ENCODE data around the gene MICAL1.
"Not testable (repeated sequence)": the region's sequence is repeated elsewhere in the genome, so short reads cannot be mapped to it uniquely, and the experiment has no call there.

MICAL1 gene

DNA sequence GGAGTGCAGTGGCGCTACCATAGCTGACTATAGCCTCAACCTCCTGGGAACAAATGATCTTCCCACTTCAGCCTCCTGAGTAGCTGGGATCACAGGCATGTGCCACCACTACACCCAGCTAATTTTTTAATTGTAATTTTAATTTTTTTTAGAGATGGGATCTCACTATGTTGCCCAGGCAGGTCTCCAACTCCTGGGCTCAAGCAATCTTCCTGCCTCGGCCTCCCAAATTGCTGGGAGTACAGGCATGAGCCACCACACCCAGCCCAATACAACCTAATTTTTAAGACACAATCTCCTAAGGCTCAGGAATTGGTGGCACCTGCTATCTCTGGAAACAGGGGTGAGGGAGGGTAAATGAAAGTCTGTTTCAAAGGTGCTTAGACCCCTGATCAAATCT, 21.6 kb upstream of the MICAL1 start:
- DNase-seq: no peak

DNA sequence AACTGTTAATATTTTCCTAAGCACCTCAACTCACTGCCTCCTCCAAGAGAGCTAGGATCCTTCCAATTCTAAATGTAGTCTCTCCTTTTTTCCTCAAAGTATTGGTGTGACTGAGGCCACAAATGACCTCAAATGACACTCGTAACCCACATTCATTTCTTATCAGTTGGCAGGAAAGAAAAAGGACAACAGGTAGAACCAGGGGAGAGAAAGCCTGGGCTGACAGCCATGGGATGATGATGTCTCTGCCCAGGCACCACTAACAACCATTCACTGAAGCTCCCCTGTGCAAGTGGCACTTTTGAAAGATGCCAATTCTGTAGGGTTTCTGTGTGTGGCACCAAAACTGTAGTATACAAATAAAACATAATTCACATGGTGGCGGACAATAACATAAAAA, 20.1 kb upstream of the MICAL1 start:
- no peak for DNase-seq

DNA sequence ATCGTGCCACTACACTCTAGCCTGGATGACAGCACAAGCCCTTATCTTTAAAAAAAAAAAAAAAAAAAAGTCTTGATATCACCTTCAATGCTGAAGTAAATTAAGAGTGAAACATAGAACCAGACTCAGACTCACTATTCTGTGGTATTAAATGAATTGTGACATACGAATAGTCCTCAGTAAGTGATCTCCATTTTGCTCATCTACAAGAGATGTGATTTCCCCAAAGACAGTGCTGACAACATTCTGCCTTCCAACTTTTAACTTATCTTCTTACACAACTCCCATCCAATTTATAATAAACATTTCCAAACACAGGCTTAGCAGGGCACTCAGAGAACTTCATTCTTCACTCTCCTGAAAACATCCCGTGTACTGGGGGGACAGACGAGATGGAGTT, 19.4 kb upstream of the MICAL1 start:
- DNase-seq: no peak

DNA sequence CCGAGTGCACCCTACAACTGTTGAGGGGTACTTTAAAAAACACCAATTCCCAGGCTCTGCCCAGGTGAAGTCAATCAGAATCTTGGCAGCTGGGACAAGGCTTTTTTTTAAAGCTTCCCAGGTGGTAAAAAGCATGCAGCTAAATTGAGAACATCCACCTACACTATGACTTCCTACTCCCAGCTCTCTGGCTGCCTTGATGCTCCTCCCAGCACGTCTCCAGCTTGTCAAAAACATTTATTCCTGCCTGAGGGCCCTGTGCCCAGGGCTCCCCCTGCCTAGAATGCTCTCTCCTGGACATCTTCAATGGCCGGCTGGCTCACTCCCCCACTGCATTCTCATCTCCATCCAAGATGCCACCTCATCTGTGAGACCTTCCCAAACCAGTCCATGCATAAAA, 17.5 kb upstream of the MICAL1 start:
- DNase-seq: no peak

DNA sequence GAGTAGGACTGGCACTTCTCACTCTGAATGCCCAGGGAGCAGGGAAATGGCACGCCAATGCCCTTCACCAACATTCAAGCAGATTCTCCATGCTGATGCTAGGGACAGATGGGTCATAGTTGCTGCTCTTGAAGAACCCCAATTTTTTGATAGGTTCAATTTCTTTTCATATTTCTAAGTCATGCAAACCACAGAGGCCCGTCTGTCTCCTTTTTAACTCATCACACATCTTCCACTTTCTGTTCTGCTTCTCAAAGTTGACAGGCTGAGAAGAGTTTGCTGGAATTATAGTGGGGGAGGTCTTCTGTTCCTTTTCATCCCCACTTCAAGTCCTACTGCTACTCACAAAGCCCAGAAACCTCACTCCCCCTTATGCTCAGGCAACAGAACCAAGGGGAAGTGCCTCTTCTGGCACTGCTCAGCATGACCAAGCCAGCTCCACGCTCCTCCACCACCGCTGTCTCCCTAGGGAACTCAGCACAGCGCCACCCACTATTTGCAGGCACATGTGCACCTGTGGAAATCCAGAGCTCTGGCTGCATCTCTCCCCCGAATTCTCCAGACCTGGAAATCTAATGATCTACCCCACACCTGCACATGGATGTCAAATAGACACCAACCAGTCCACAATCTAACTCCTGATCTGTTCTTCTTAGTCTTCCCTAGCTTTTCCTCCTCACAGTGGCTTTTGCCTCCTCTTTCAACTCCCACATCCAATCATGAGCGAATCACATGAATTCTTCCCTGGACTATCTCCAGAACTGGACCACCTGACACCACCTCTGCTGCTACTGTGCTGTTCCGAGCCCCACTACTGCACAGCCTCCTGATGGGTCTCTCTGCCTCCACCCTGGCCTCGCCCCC, 16.8 kb upstream of the MICAL1 start:
- no peak for DNase-seq

DNA sequence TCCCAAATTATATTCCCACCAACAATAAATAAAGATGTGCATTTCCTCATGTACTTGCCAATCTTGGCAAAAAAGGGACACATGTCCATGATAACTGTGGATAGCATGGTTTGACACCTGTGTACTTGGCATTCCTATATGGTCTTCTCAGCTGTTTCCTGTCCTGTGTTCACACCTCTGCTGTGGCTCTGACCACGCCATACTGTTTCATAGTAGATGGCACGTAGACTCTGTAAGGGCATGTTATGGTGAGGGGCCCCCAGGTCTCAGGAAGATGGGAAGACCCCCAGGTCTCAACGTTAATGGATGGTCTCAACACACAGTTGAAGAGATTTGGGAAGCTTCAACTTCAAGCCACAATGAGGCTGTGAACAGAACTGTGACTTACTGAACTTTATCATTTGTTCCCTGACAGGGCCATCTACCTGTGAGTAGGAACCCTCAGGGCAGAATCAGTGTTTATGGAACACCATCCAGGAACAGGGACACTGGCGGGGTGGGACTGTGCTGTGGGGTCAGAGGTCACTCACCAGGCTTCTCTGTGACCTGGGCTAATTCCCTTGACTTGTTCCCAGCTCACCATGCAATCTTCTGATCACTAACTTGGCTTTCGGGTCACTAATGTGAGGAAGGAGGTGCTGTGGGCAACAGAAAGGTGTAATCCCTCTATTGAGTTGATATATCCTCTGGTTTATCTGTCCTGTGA, 15.7 kb upstream of the MICAL1 start:
- no peak for DNase-seq

DNA sequence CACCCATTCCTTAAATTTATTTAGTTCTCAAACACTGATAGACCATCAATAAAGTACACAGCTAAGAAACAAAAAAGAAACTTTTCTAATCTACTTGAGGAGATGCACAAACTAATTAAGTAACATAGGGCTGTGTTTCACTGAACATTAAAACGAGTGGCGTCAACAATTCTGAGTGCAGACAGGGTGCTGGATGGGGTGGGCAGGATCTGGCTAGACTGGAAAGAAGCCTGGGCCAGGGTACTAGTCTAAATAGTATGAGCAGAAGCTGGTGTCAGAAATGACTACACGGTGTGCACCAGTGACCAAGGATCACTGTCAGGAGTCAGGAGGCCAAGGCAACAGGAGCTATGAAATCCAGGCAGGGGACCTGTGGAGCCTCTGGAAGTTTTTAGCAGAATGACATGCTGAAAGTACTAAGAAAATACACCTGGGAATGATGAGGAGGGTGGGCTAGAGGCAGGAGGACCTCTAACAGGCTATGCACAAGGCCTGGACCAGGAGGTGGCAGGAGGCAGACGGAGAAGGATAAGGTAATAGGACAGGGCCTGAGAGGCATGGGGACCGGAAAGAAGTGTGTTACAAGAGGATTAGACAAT, 14.1 kb upstream of the MICAL1 start:
- no peak for DNase-seq

DNA sequence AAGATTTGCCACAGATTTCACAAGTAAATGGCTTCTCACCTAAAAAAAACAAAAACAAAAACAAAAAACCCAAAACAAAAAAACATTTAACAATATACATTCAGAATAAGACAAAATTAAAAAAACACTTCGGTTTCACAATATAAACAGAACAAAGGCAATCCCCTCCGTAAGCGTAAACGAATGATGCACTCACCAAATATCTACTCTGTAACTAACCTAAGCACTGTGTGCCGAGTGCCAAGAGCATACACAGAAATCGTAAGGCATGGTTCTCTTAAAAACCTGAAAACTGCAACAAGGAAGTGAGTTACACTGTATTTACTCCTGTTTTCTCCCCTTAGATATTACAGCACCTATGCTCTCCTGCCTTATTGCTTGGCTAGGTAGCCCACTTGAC, 12.1 kb upstream of the MICAL1 start:
- no peak for DNase-seq

DNA sequence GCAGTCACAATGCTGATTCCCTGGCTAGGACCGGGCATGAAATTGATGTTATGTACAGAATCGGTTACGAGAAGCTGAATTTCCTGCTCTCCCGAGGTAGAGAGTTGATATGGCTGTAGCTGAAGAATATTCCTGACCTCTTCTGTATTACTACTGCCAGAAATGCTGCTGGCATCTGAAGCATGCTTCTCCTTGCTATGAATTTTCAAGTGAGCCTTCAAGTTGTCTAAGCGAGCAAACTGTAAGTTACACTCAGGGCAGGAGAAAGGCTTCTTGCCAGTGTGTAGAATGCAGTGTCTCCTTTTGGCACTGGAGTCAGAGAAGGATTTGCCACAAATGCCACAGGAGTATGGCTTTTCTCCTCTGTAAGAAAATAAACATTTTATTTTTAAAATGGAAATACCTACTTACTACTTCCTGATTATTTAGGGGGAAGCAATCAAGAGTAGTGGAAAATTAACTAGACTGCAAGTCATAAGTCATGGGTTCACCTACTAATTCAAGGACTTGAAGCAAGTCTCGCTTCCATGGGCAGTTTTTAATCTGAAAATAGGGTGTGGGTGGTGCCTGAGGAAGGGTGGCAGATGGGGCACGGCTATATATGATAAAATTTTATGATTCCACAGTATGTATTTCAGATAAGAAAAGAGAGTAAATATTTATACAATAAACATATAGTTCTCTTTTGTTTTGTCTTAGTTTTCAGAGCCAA, 10.8 kb upstream of the MICAL1 start:
- DNase-seq: no peak

DNA sequence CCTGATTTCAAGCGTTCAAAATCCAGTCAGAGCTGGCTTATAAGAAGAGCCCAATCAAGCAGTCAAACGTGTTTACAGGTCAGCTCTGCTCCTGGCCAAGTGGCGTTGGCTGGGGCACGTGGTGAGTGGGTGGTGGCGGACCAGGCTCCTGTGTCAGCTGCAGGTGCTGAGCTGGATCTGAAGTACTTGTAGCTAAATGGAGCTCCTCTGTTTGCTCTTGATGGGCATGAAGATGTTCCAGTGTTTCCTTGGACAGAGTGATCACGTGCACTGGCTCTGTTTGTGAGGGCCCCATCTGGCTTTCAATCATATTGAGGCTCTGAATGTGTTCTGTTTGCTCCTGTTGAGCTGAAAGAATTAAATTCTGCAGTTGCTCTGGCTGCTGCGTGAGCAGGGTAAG, 10.2 kb upstream of the MICAL1 start:
- no peak for DNase-seq

DNA sequence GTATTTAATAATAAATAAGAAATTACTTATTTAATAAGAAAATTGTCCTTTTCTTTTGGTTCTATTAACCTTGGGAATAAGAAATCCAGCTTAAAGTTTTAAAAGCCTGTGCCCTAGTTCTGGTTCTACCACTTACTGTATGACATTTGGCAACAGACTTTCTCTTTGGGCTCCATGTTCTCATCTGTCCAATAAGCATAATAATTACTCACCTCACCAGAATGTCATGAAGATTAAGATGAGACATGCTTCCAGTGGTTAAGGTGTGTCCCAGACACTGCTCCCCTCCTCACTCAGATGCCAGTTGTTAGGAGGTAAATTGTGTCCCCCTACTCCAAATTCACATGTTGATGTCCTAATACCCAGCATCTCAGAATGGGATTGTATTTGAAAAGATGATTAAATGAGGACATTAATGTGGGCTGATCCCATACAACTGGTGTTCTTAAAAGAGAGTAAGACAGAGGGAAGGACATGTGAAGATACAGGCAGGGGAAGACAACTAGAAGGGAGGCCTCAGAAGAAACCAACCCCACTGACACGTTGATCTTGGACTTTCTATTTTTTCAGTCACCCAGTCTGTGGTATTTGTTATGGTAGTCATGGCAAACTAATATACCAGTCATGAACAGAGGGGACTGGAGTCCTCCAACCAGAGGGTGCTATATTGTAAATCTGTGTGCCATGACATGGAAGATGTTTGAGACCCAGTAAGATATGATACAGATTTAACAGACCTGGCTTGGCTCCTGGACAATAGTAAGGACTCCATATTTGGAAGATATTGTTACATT, 6.4 kb upstream of the MICAL1 start:
- no peak for DNase-seq

DNA sequence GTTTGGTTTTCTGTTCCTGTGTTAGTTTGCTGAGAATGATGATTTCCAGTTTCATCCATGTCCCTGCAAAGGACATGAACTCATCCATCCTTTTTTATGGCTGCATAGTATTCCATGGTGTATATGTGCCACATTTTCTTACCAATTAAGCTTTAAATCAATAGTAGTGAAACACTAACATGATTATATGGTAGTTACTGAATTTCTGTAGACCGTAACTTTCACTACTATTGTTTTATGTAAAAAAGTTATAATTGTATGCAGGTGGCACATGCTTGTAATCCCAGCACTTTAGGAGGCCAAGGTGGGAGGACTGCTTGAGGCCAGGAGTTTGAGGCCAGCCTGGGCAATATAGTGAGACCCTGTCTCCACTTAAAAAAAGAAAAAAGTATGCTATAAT, 5.6 kb upstream of the MICAL1 start:
- not testable (repeated sequence) for DNase-seq

DNA sequence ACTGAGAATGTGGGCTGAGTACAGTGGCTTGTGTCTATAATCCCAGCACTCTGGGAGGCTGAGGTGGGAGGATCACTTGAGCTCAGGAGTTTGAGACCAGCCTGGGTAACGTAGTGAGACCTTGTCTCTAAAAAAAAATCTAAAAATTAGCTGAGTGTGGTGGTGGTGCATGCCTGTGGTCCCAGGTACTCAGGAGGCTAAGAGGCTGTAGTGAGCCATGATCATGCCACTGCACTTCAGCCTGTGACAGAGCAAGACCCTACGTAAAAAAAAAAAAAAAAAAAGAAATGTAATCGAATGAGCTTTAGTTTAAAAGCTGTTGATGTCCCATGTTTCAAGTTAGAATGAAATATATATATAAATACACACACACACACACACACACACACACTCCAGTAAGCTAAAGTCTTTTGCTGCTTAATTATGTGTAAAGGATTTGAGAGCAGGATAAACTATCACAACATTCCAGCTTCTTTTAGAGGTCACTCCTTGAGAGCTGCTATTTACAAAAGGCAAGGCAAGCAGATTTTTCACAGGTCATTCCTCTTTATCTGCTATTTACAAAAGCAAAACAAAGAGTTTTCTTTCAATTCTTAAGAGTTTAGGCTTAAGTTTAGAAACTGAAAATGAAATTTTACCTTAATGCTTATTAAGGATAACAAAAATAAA, 4.7 kb upstream of the MICAL1 start:
- no peak for DNase-seq

DNA sequence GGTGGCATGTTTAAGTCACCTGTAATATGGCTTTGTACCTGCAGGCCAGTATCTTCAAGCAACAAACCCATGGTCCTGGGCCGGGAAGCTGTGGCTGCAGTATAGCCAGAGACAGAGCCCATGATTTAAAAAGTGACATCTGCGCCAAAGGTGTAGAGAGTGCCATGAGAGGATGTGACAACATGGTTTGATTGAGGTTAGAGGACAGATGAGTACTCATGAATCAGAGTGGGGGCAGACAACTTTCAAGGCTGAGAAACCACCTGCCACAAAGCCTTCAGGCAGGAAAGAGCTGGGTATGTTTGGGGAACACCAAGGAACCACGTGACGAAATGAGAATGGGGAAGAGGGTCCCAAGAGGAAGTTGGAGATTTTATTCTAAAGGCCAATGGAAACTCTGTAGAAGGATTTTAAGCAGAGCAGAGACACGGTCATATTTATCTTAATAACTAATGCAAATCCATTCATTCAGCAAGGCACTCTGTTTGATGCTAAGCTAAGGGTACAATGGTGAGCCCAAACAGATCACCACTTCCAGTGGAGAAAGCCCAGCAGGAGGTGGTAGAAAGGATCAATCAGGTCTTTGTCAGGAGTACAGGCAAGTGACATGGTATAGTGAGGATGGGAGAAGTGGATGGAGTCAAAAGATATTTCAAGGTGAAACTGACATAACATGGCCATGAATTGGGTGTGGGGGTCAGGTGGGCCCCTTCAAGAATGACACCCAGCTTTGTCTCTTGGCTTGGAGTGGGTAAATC, 3.4 kb upstream of the MICAL1 start:
- DNase-seq: no peak

DNA sequence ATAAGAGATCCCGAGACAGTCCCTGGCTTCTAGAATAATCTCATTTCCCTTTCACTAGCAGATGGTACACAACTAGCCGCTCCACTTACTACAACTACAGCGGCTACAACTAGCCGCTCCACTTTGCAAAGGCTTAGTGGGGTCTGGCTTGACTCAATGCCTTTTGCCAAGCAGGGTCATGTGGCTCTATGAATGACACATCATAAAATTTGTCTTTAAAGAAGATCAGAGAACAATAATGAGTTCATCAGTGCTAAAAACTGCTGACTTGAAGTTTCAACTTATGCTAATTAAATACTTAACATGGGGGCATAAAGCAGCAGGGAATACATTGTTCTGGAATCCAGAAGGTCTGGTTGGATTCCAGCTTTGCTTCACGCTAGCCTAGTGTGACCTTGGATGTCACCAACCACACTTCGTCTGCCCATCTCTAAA, 2.0 kb upstream of the MICAL1 start:
- DNase-seq: no peak

DNA sequence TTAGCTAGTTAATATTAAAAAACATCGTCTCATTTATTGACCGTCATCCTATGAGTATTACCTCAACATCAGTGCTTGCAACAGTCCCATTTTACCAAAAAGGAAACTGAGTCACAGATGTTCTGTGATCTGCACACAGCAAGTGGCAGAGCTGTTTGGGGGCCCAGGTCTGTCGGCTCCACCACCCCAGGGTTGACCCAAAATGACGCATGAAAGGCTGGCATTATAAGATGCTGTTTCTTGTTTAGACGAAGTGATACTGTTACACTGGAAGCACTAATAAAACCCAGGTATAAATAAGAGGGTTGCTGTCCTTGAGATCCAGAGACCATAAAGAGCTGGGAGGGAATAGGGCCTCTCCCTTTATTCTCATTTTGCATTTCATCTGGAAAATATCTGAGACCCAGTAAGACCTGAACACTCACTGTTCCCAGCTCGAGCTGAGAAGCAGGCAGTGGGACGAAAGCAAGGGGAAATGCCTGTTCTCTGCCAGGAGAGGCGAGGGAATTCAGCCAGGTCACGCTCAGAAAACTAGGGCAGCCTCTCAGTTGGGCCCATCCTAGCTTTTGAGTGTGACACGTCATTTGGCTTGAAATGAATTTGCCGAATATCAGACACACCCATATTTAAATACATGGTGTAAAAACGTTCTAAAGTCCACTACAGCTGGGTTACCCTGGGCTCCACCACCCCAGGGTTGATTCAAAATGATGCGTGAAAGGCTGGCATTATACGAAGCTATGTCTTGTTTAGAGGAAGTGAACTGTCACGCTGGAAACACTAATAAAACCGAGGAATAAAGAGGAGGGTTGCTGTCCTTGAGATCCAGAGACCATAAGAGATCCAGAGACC, 1.4 kb upstream of the MICAL1 start:
- no peak for DNase-seq

DNA sequence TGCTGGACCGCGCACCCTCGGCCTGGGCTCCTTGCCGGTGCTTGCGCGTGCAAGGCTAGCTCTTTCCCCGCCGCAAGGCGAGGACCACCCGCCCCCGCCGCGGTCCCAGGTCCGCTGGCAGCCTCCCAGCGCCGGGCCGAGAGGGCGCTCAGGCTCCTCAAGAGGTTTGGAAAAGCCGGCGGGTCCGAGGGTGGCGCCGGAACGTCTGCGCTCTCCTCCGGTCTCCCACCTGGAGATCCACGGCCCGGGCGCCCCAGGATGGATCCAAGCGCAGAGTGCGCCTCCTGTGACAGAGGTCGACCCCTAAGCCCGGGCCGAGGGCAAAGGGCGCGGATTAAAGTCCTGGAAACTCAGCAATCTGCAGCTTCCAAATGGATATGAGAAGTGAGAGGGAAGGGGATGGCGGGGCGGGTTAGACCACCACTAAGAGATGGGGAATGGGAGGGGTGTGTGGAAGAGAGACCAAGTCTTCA, 575 bp upstream of the MICAL1 start:
- DNase-seq: no peak

DNA sequence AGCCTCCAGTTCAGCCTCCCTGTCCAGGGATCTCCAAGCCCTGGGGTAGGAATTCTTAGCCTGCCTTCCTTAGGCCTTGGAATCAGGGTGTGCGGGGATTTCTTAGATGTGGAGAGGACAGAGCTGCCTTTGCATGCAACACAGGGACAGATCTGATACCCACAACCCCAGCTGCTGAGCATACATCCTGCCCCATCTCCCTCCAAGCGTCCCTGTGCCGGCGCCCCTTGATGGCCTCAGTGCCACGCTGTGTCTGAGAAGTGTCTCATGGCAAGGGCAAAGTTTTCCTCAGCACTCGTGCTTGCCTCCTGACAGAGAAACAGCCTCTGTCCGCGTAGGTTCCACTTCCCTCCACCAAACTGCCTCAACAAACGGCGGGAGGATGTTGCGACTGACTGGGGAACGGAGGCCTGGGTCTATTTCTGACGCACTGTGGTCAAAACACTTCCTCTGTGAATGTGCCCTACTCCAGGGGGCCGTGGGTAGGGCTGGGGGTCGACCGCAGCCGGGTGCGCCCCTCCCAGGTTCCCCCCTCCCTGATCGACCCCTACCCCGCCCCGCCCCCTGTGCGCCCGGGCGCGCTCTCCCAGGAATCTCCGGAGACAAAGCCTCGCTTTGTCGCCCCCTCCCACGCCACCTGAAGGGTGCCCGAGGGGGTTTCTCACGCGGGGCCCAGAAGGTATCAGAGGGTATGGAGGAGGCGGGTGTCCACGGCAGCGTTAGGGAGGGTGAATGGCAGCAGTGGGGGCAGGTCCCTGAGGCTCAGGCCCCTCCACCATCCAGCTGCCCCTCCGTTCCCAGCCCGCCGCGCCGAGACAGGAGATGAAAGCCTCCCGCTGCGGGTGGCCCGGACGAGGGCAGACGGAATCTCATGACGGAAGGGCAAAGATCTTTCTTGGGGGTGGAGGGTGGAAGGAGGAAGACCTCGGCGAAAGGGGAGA, 806 bp downstream of the MICAL1 start:
- DNase-seq: no peak

All from NCI-H1048 (cell line).